KMS-11 (cell line): ENCODE measurements around the gene NLGN4Y.

Source experiments
- H2AFZ ChIP-seq: fragments of 200-600 bp; sonication (generic); 2 replicates; pipeline ENCODE4 v1.6.1; 2016; ENCODE audit warnings: antibody characterized with exemption, mixed run types, low read depth
- H3K27ac ChIP-seq: fragments of 200-600 bp; sonication (generic); 2 replicates; pipeline ENCODE4 v1.6.1; 2016; ENCODE audit warnings: mild to moderate bottlenecking, mixed run types
- H3K27me3 ChIP-seq: fragments of 200-600 bp; sonication (generic); 2 replicates; pipeline ENCODE4 v1.6.1; 2017; ENCODE audit warnings: mild to moderate bottlenecking, low read depth, mixed run types, moderate library complexity; ENCODE audit not compliant: insufficient read depth
- H3K36me3 ChIP-seq: fragments of 200-600 bp; sonication (generic); 2 replicates; pipeline ENCODE4 v1.6.1; 2017; ENCODE audit warnings: mild to moderate bottlenecking, mixed run types; ENCODE audit not compliant: insufficient read depth
- H3K4me1 ChIP-seq: fragments of 200-600 bp; sonication (generic); 2 replicates; pipeline ENCODE4 v1.6.1; 2016; ENCODE audit warnings: mild to moderate bottlenecking, low read depth, mixed run types; ENCODE audit not compliant: poor library complexity, severe bottlenecking
- H3K4me2 ChIP-seq: fragments of 200-600 bp; sonication (generic); 2 replicates; pipeline ENCODE4 v1.7.0; 2016; ENCODE audit warnings: mild to moderate bottlenecking, mixed run types
- H3K4me3 ChIP-seq: fragments of 200-600 bp; sonication (generic); IDR thresholded peaks from 2 replicates; pipeline ENCODE4 v1.6.1; 2017; ENCODE audit warnings: low read depth, low read length, mixed read lengths; ENCODE audit not compliant: insufficient read depth
- H3K79me2 ChIP-seq: fragments of 200-600 bp; sonication (generic); 2 replicates; pipeline ENCODE4 v1.6.1; 2016; ENCODE audit warnings: low read depth, mixed run types; ENCODE audit not compliant: insufficient read depth
- H3K9ac ChIP-seq: fragments of 200-600 bp; sonication (generic); 2 replicates; pipeline ENCODE4 v1.6.1; 2016; ENCODE audit warnings: mild to moderate bottlenecking, mixed run types
- H4K20me1 ChIP-seq: fragments of 200-600 bp; sonication (generic); 2 replicates; pipeline ENCODE4 v1.6.1; 2016; ENCODE audit warnings: mild to moderate bottlenecking, mixed run types; ENCODE audit not compliant: insufficient read depth
- TF ChIP-seq, protein P1 (sequence below): fragments of 200-600 bp; sonication (generic); conservative IDR thresholded peaks from 2 replicates; pipeline ENCODE4 v1.6.1; 2017; ENCODE audit warnings: low read depth, mild to moderate bottlenecking, antibody characterized with exemption, low read length, moderate library complexity, mixed read lengths

The NLGN4Y gene

DNA sequence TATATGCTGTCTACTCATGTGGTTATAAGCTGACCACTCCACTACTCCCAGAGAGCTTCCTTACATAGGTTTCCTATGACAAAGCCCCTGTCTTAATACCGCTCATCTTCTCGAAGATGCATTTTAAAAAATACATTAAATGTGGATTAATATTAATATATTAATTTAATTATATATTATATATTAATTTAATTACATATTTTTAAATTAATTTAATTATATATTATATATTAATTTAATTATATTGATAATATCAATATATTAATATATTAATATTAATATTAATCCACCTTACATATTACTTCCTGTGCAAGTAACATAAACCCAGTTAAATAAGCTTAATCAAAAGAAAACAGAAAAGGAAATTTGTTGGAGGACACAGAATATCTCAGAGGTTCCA, 19.7 kb upstream of the NLGN4Y start:
- Histone ChIP-seq H3K9ac (no peak overlapping the region), H3K4me3 (no peak overlapping the region), H3K4me1 (no peaks in the 10 kb centered on the region), H2AFZ (no peak overlapping the region), H3K27ac (no peak overlapping the region), H3K79me2 (no peaks in the 10 kb centered on the region), H3K27me3 (no peaks in the 10 kb centered on the region), H3K36me3 (no peaks in the 10 kb centered on the region), H4K20me1 (no peaks in the 10 kb centered on the region), H3K4me2 (no peak overlapping the region)
- TF ChIP-seq, protein P1, sequence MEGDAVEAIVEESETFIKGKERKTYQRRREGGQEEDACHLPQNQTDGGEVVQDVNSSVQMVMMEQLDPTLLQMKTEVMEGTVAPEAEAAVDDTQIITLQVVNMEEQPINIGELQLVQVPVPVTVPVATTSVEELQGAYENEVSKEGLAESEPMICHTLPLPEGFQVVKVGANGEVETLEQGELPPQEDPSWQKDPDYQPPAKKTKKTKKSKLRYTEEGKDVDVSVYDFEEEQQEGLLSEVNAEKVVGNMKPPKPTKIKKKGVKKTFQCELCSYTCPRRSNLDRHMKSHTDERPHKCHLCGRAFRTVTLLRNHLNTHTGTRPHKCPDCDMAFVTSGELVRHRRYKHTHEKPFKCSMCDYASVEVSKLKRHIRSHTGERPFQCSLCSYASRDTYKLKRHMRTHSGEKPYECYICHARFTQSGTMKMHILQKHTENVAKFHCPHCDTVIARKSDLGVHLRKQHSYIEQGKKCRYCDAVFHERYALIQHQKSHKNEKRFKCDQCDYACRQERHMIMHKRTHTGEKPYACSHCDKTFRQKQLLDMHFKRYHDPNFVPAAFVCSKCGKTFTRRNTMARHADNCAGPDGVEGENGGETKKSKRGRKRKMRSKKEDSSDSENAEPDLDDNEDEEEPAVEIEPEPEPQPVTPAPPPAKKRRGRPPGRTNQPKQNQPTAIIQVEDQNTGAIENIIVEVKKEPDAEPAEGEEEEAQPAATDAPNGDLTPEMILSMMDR: no peak

DNA sequence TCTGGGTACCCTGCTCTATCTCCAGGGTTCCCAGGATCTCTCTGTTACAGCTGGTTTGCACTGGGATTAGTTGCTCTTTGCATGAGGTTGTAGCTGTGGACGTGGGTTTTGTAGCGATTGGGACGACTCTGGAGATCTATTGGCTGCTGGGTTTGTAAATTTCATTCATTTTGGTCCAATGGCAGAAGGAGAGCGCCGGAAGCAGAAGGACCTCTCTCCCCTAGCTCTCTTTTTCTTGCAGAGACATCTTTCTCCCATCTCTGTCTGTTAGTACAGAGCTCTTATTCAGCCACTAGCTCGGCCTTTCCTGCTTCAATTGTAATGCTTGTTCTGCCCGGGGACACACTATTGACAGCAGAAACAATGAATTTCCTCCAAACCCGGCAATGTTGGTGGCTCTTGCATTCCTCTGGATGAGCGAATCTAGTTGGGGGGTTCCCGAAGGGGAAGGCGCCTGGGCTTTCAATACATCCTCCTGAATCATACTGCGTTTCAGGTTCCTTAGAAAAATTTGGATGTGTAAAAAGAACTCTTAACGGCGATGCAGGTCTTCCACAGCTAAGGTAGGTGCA, 1.9 kb upstream of the NLGN4Y start:
- Histone ChIP-seq H3K4me3 (no peak overlapping the region), H2AFZ (no peak overlapping the region), H4K20me1 (no peaks in the 10 kb centered on the region), H3K4me2 (no peak overlapping the region), H3K79me2 (no peaks in the 10 kb centered on the region), H3K27ac (no peak overlapping the region), H3K4me1 (no peaks in the 10 kb centered on the region), H3K27me3 (no peaks in the 10 kb centered on the region), H3K36me3 (no peaks in the 10 kb centered on the region), H3K9ac (no peak overlapping the region)
- TF ChIP-seq, protein P1: no peak

DNA sequence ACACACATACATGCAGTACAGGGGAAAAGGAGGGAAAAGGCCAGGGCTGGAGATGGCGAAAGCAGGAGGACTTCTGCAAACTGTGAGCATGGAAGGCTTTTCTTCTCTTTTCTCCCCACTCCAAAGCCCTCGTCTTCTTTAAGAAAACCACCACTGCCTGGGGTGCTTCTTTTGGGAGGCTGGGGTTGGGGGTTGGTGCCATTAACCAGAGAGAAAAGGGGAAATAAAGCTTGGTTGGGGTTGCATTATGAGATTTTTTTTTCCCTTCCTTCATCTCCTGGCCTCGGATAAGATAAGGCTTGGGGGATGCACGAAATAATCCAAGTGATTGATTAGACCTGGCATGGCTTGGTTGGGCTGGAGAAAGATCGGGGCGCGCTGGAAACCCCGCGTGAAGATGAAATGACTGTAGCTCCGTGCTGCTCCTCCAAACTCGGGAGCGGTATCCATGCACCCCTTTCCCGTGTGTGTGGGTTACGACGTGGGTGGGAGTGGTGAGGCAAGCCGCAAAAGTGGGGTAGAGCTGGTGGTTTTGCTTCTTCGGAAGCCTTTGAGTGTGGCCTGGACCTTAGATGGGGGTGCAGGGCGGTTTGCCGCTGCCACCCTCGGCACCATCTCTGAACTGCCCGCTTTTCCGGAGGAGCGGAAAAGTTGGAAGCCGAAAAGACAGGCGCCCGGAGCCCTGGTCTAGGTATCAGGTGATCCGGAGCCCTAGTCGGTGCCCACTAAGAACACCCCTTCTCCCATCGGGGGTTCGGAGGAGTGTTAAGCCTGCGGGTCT, 648 bp upstream of the NLGN4Y start:
- no peaks in the 10 kb centered on the region for H4K20me1 ChIP-seq
- TF ChIP-seq, protein P1: no peak
- no peaks in the 10 kb centered on the region for H3K27me3 ChIP-seq
- H3K36me3 ChIP-seq: no peaks in the 10 kb centered on the region
- H3K4me2 ChIP-seq: no peak overlapping the region
- H3K79me2 ChIP-seq: no peaks in the 10 kb centered on the region
- no peak overlapping the region for H3K27ac ChIP-seq
- H3K9ac ChIP-seq: no peak overlapping the region
- no peak overlapping the region for H3K4me3 ChIP-seq
- no peak overlapping the region for H2AFZ ChIP-seq
- no peaks in the 10 kb centered on the region for H3K4me1 ChIP-seq

DNA sequence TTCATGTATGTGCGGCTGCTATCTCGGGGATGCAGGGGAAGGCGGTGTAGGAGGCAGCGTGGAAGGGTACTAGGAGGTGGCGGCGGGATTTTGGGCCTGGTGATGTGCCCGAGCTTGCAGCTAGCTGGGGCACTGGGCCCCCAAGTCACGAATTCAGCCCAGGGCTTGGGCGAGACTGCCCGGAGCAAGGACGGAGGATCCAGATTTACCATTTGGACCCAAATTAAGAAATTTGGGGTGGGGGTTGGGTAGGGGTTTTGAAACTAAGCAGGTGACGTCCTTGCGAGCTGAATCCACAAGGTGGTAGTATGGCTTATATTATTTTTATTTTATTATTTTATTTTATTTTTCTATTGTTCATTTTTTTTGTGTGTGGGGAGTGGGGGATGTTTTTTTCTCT, 986 bp downstream of the NLGN4Y start:
- Histone ChIP-seq H3K79me2 (no peaks in the 10 kb centered on the region), H3K9ac (no peak overlapping the region), H3K27me3 (no peaks in the 10 kb centered on the region), H3K4me1 (no peaks in the 10 kb centered on the region), H3K36me3 (no peaks in the 10 kb centered on the region), H2AFZ (no peak overlapping the region), H3K4me2 (no peak overlapping the region), H3K27ac (no peak overlapping the region), H4K20me1 (no peaks in the 10 kb centered on the region), H3K4me3 (no peak overlapping the region)
- TF ChIP-seq, protein P1: no peak
